ENCODE results near the gene ANKRD11.
A peak's percentile ranks its signal among the peaks of the same experiment; 100 is the strongest.
"Not testable (repeated sequence)": the region's sequence is repeated elsewhere in the genome, so short reads cannot be mapped to it uniquely, and the experiment has no call there.

Gene ANKRD11

DNA sequence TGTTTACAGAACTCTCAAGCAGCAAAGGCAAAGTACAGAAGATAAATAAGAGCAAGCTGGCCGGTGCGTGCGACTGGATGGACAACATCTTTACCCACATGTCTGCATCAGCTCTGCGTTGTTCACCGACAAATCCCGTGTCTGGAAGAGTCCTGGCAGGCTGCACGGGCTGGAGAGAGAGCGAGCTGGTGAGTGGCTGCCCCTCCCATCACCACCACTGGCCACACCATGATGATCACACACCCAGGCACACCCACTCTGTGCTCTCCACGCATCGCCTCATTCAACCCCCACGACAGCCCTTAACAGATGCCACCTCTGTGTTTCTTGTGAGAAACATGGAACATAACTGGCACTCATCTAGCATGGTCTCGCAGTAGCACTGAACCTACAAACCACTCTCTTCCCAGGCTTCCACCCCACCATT, 59.2 kb downstream of the ANKRD11 start:
- DNase-seq (ENCODE audit: low read depth in 2 of 2), result no peak

- DNase-seq (ENCODE audit: low read depth in 2 of 2), result no peak
Observed at GRCh38 chr16:89430436-89431157, 59.8 kb downstream of the ANKRD11 start.

DNA sequence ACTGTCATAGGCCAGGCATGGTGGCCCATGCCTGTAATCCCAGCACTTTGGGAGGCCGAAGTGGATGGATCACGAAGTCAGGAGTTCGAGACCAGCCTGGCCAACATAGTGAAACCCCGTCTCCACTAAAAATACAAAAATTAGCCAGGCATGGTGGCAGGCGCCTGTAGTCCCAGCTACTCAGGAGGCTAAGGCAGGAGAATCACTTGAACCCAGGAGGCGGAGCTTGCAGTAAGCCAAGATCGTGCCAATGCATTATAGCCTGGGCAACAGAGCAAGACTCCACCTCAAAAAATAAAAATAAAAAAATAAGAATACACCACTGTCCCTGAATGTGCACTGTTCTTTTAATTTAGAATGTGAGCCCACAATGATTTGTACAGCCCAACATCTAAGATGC, 61.8 kb downstream of the ANKRD11 start:
- not testable (repeated sequence) for DNase-seq (ENCODE audit: low read depth in 2 of 2)

DNA sequence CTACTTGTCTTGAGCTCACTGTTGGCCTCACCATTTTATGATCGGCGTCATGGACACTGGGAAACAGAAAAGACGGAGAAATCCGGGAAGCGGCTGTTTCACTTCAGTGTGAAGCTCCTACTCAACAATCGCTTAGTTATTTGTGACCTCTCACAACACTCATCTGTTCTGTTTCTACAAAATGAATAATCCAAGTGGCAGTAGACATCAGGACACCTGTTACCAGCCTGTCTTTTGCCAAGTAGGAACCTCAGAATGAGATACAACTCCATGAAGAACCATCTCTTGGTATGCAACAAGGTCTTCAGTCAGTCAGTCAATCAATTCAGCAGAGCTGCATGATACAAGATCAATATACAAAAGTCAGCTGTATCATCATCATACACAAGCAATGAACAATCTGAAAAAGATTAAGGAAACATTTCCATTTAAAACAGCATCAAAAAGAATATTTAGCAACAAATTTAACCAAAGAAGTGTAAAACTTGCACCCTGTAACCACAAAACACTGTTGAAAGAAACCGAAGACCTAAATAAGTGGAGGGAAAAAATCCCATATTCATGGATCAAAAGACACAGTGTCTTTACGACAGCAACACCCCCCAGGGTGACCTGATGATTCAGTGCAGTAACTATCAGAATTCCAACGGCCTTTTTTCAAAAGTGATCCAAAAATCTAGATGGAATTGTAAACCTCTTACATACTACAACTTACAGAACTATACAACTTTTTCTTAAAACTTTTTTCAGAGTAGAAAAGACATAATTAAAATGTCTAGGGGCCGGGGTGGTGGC, 63.4 kb downstream of the ANKRD11 start:
- DNase-seq (ENCODE audit: low read depth in 2 of 2), result no peak

DNA sequence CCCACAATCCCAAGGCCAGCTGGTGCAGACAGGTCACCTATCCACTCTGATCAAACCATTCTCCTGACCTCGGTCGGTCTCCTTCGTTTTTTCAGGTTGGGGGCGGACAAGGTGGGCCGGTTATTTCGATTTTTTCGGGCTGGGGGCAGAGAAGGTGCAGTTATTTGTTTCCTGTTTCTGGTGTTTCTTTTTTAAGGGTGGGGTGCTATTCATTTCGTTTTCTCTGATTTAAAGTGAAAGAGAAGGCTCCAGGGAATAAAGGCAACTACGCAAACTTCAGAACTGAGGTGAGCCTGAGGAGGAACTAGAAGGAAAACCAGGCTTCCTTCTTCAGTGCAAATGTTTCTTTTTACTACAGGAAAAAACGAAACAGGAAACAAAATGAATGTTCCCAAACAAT, 64.8 kb downstream of the ANKRD11 start:
- no peak for DNase-seq (ENCODE audit: low read depth in 2 of 2)

- no peak for DNase-seq (ENCODE audit: low read depth in 2 of 2)
Observed at GRCh38 chr16:89423681-89424260, 66.6 kb downstream of the ANKRD11 start.

GRCh38 chr16:89422905-89423630, 67.3 kb downstream of the ANKRD11 start:
- DNase-seq (ENCODE audit: low read depth in 2 of 2), result peak; percentile 48 to 54

GRCh38 chr16:89422527-89422904, 67.8 kb downstream of the ANKRD11 start:
- no peak for DNase-seq (ENCODE audit: low read depth in 2 of 2)

DNA sequence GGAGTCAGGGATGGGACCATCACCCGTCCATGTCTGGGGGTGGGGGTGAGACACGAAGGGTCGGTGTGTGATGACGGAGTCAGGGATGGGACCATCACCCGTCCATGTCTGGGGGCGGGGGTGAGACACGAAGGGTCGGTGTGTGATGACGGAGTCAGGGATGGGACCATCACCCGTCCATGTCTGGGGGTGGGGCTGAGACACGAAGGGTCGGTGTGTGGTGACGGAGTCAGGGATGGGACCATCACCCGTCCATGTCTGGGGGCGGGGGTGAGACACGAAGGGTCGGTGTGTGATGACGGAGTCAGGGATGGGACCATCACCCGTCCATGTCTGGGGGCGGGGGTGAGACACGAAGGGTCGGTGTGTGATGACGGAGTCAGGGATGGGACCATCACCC, 69.1 kb downstream of the ANKRD11 start:
- not testable (repeated sequence) for DNase-seq (ENCODE audit: low read depth in 2 of 2)

GRCh38 chr16:89420204-89420603, 70.2 kb downstream of the ANKRD11 start:
- DNase-seq (ENCODE audit: low read depth in 2 of 2), result no peak

GRCh38 chr16:89418352-89418751, 72.0 kb downstream of the ANKRD11 start:
- no peak for DNase-seq (ENCODE audit: low read depth in 2 of 2)

DNA sequence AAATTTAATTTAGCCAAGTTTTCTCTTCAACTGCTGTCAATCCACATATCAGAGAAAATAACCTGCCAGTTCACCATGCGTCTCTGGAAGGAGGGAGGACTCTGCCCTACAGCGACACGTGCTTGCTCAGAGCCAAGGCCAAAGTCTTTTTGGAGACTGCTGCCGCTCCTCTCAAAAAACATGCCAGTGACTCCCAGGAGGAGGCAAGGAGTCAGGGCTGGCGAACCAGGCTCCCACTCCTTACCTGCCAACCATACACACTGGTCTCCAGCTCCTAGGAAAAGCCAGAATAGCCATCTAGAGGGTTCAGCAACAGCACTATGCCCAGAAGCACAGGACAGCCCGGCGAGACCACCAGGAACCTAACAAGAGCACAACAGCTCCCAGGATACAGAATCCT, 73.0 kb downstream of the ANKRD11 start:
- no peak for DNase-seq (ENCODE audit: low read depth in 2 of 2)

DNA sequence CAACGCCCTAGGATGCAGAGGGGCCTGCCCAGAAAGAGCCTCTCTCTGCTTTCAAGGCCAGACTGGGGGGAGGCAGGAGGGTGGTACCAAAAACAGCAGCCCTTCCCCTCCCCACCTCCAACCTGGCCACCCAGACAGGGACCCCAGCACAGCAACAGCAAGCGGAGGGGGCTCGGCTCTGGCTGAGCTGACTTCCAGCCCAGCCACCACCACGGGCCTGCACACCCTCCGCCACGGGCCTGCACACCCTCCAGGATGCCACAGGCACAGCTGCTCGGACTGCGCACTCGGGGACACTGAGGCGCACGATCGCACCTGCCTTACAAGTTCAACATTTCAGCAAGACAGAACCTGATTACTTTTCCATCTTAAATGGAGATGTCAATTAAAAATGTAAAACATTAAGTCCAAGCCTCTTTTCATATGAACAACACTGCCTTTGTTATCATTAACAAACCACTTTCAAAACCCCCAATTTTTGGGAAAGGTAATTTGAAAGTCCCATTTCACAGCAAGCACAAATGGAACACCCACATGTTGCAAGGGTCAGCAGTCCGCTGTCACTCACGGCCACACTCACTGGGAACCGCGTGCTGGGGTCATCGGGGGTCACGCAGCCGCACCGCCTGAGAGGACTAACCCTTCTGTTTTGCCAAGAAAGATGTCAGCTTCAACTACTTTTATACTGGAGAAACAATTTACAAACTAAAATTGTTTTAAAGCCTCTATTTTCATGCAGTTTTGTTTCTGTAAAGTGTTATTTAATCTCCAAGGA, 76.4 kb downstream of the ANKRD11 start:
- DNase-seq (ENCODE audit: low read depth in 2 of 2), result no peak

- DNase-seq (ENCODE audit: low read depth in 2 of 2), result no peak
Observed at GRCh38 chr16:89412811-89413210, 77.5 kb downstream of the ANKRD11 start.

DNA sequence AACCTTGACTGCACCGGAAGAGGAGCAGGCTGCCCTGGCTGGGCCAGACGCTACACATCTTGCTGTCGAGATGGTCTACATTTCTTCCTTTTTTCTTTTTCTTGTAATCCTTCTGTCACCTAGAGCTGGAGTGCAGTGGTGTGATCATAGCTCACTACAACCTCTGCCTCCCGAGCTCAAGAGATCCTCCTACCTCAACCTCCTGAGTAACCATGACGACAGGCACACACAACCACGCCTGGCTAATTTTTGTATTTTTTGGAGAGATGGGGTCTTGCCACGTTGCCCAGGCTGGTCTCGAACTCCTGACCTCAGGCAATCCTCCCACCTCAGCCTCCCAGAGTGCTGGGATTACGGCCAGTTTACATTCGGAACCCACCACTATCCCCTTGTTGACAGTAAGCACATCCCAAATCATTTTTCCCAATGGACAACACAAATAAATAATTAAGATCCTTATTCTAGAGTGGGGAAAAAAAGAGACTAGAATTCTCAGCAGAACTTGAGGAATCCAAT, 79.0 kb downstream of the ANKRD11 start:
- no peak for DNase-seq (ENCODE audit: low read depth in 2 of 2)

GRCh38 chr16:89410794-89411309, 79.5 kb downstream of the ANKRD11 start:
- no peak for DNase-seq (ENCODE audit: low read depth in 2 of 2)

- no peak for DNase-seq (ENCODE audit: low read depth in 2 of 2)
Observed at GRCh38 chr16:89410322-89410721, 80.0 kb downstream of the ANKRD11 start.

DNA sequence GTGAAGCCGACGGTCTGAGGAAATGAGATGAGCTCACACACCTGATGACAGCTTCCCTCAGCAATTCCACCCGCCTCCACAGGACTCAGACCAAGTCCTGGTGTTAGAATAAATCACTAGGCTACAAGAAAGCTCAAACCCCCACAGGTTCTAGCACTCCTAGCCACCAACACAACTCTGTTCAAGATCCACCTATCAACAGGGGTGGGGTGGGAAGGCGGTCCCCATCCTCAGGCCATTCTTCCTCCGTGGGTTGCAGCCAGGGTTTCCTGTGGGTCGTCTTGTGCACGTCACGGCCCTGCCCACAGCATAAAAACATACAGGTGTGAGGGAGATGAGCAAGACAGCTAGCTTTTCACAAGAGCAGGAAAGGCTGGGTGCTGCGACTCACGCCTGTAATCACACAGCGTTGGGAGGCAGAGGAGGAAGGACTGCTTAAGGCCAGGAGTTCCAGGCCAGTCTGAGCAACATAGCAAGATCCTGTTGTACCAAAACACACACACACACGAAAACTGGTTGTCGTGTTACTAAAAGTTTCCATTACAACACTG, 81.1 kb downstream of the ANKRD11 start:
- peak; percentile 40 to 56 for DNase-seq (ENCODE audit: low read depth in 2 of 2)

- no peak for DNase-seq (ENCODE audit: low read depth in 2 of 2)
Observed at GRCh38 chr16:89408315-89408714, 82.0 kb downstream of the ANKRD11 start.

GRCh38 chr16:89407925-89408300, 82.4 kb downstream of the ANKRD11 start:
- no peak for DNase-seq (ENCODE audit: low read depth in 2 of 2)

All from activated CD8-positive, alpha-beta memory T cell treated with anti-CD3 and anti-CD28 coated beads for 4 hours (primary cell).